Posterior vena cava (tissue), 2 donors: ENCODE measurements around the gene EPN2. TPM values are rescaled to one million over a fixed set of nuclear protein-coding genes. Genes with fewer than 3 reads are reported as not detected.
"Not testable (repeated sequence)": the region's sequence is repeated elsewhere in the genome, so short reads cannot be mapped to it uniquely, and the experiment has no call there.

Source experiments
- DNase-seq: peaks from one replicate; pipeline ENCODE4 v3.0.0-alpha.2; 2020; ENCODE audit warnings: low spot score
- intact Hi-C, 2 donors: fragments of 100-400 bp; cut with DNase I; formaldehyde crosslinking; loops; one replicate each; pipeline versions ENCODE4 v1.14.1 to v1.14.2; 2022 to 2023
- long read RNA-seq, 2 donors: library from polyadenylated mRNA; unstranded; transcript quantifications; one replicate each; pipeline ENCODE4 v2.0.0, GENCODE V29; 2020 to 2021
- total RNA-seq, 2 donors: library from RNA; stranded (reverse); fragmentation: NEBNext Ultra II Directional; extraction: Animal tissue kit (Norgen Biotek cat#: 25700); gene quantifications; one replicate each; pipeline ENCODE4 v1.2.1, GENCODE V29; 2021
- donor health status: DM: yes; HTN: yes; CAD: no.
- donor health status: DM: yes; HTN: yes; CAD: no.

EPN2 gene
- 10 to 100 TPM; 50.7 to 67.6 TPM for total RNA-seq
- long read RNA-seq, donor 1, full-length matches to known transcripts = 3 of 19 reads
- long read RNA-seq, donor 1, partial matches to known transcripts = 2 of 19 reads
- long read RNA-seq, donor 1, other reads (novel, unspliced or antisense) = 14 of 19 reads
- long read RNA-seq, donor 2, full-length matches to known transcripts = 10 of 35 reads
- long read RNA-seq, donor 2, partial matches to known transcripts = 19 of 35 reads
- long read RNA-seq, donor 2, other reads (novel, unspliced or antisense) = 6 of 35 reads

GRCh38 chr17:19237139-19237388, at the start of gene EPN2:
EPN2 (plus strand) TSS chr17:19237366; CDS start chr17:19283120, 45,754 bp downstream.
- intact Hi-C loops, DNase-seq: not testable (repeated sequence)

GRCh38 chr17:19187883-19188869, 49.0 kb upstream of the EPN2 start:
- intact Hi-C loops, DNase-seq: not testable (repeated sequence)

GRCh38 chr17:19188870-19189708, 48.1 kb upstream of the EPN2 start:
- not testable (repeated sequence) for DNase-seq

GRCh38 chr17:19189781-19190405, 47.3 kb upstream of the EPN2 start:
- intact Hi-C loops, DNase-seq: not testable (repeated sequence)

More at GRCh38 chr17:19188870-19189708, 48.1 kb upstream of the EPN2 start:
- intact Hi-C loops = not testable (repeated sequence)

- intact Hi-C loops, DNase-seq: not testable (repeated sequence)
Measured at GRCh38 chr17:19196382-19197204, 40.6 kb upstream of the EPN2 start.

- DNase-seq, intact Hi-C loops: not testable (repeated sequence)
Measured at GRCh38 chr17:19202448-19202847, 34.7 kb upstream of the EPN2 start.

- intact Hi-C loops, DNase-seq: not testable (repeated sequence)
Measured at GRCh38 chr17:19203429-19203828, 33.7 kb upstream of the EPN2 start.

- intact Hi-C loops, DNase-seq: not testable (repeated sequence)
Measured at GRCh38 chr17:19215074-19215860, 21.9 kb upstream of the EPN2 start.

- DNase-seq, intact Hi-C loops: not testable (repeated sequence)
Measured at GRCh38 chr17:19216148-19216926, 20.8 kb upstream of the EPN2 start.

GRCh38 chr17:19218914-19219313, 18.3 kb upstream of the EPN2 start:
- intact Hi-C loops, DNase-seq: not testable (repeated sequence)

GRCh38 chr17:19219384-19219783, 17.8 kb upstream of the EPN2 start:
- DNase-seq, intact Hi-C loops: not testable (repeated sequence)

GRCh38 chr17:19220195-19220594, 17.0 kb upstream of the EPN2 start:
- intact Hi-C loops, DNase-seq: not testable (repeated sequence)

- intact Hi-C loops, DNase-seq: not testable (repeated sequence)
Measured at GRCh38 chr17:19226610-19227588, 10.3 kb upstream of the EPN2 start.

- intact Hi-C loops, DNase-seq: not testable (repeated sequence)
Measured at GRCh38 chr17:19234676-19235075, 2.5 kb upstream of the EPN2 start.

- intact Hi-C loops = not testable (repeated sequence)
Measured at GRCh38 chr17:19236351-19237138, 621 bp upstream of the EPN2 start.

More at GRCh38 chr17:19236351-19237138, 621 bp upstream of the EPN2 start:
- not testable (repeated sequence) for DNase-seq
